Measurements from ENCODE around the gene OLIG3. TPM values are rescaled to one million over a fixed set of nuclear protein-coding genes. Genes with fewer than 3 reads are reported as not detected.

OLIG3 gene
- total RNA-seq, 4 donors from 2014 or later: not detected

GRCh38 chr6:137492289-137493217 lies 1.6 kb downstream of the OLIG3 start:
- in situ Hi-C loops (cut with MboI; ENCODE audit: low pct_ligation_motif_present in 1 of 4, low pct_unique_long_range_greater_than_20kb in 1 of 4, low sequenced_read_pairs in 3 of 4): no loop called here
- Histone ChIP-seq H3K27ac (no peak overlapping the region), H3K4me1 (peaks cover 4 to 58% (median 23%) of the 10 kb centered on the region in 4 donors), H3K36me3 (no peaks in the 10 kb centered on the region), H3K4me3 (peak overlapping the region in 1 of 4 donors; percentile 10), H3K27me3 (peaks cover 100% of the 10 kb centered on the region), H3K9me3 (no peaks in the 10 kb centered on the region)
- intact Hi-C loops (cut with DNase I; ENCODE audit: low total_unique reads): no loop called here
- no peak for TF ChIP-seq CTCF (IDR thresholded peaks at IDR 0.05)
- TF ChIP-seq EP300 (IDR thresholded peaks at IDR 0.05; ENCODE audit: low read depth): no peak
- no peak for TF ChIP-seq POLR2AphosphoS5 (IDR thresholded peaks at IDR 0.05)
- no peak for TF ChIP-seq POLR2A (IDR thresholded peaks at IDR 0.05)
- 16 to 23% methylated on average over 21 to 29 of the region's 29 CpGs for WGBS, 2 donors (ENCODE audit: low coverage in 1 of 2)
- no peak for DNase-seq

DNA sequence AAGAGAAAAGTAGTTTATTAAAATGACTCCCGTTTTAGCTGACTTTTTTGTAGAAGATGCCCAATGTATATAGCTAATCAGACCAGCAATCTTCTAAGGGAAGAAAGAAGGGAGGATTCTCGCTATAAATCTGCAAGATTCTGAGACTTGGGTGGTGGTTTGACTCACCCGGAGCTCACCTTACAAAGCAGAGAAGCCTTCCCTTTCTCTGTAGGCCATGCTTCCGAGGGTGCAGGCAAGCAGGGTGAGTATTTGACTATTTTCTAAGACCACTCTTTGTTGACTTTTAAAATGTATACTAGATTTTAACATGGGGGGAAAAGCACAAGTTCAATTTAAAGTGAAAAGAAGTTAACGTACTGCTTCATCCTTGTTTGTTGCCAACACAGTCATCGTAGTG lies 2.7 kb downstream of the OLIG3 start:
- intact Hi-C loops (cut with DNase I; ENCODE audit: low total_unique reads): no loop called here
- Histone ChIP-seq H3K9me3 (no peaks in the 10 kb centered on the region), H3K27ac (no peak overlapping the region), H3K27me3 (peaks cover 100% of the 10 kb centered on the region), H3K36me3 (no peaks in the 10 kb centered on the region), H3K4me1 (peaks cover 3 to 47% (median 15%) of the 10 kb centered on the region in 4 donors), H3K4me3 (no peak overlapping the region)
- 33 to 47% methylated on average over 6 of the region's 6 CpGs for WGBS, 2 donors (ENCODE audit: low coverage in 1 of 2)
- no peak for TF ChIP-seq POLR2AphosphoS5 (IDR thresholded peaks at IDR 0.05)
- no peak for TF ChIP-seq CTCF (IDR thresholded peaks at IDR 0.05)
- no peak for TF ChIP-seq POLR2A (IDR thresholded peaks at IDR 0.05)
- no peak for TF ChIP-seq EP300 (IDR thresholded peaks at IDR 0.05; ENCODE audit: low read depth)
- no peak for DNase-seq
- in situ Hi-C loops (cut with MboI; ENCODE audit: low pct_ligation_motif_present in 1 of 4, low pct_unique_long_range_greater_than_20kb in 1 of 4, low sequenced_read_pairs in 3 of 4): no loop called here

GRCh38 chr6:137490961-137491360 lies 3.2 kb downstream of the OLIG3 start:
- Histone ChIP-seq H3K36me3 (no peaks in the 10 kb centered on the region), H3K9me3 (no peaks in the 10 kb centered on the region), H3K4me1 (peaks cover 3 to 46% (median 15%) of the 10 kb centered on the region in 4 donors), H3K4me3 (no peak overlapping the region), H3K27ac (no peak overlapping the region), H3K27me3 (peaks cover 100% of the 10 kb centered on the region)
- 88 to 90% methylated on average over 2 to 4 of the region's 4 CpGs for WGBS, 2 donors (ENCODE audit: low coverage in 1 of 2)
- in situ Hi-C loops (cut with MboI; ENCODE audit: low pct_ligation_motif_present in 1 of 4, low pct_unique_long_range_greater_than_20kb in 1 of 4, low sequenced_read_pairs in 3 of 4): no loop called here
- TF ChIP-seq POLR2AphosphoS5 (IDR thresholded peaks at IDR 0.05): no peak
- DNase-seq: no peak
- intact Hi-C loops (cut with DNase I; ENCODE audit: low total_unique reads): no loop called here

DNA sequence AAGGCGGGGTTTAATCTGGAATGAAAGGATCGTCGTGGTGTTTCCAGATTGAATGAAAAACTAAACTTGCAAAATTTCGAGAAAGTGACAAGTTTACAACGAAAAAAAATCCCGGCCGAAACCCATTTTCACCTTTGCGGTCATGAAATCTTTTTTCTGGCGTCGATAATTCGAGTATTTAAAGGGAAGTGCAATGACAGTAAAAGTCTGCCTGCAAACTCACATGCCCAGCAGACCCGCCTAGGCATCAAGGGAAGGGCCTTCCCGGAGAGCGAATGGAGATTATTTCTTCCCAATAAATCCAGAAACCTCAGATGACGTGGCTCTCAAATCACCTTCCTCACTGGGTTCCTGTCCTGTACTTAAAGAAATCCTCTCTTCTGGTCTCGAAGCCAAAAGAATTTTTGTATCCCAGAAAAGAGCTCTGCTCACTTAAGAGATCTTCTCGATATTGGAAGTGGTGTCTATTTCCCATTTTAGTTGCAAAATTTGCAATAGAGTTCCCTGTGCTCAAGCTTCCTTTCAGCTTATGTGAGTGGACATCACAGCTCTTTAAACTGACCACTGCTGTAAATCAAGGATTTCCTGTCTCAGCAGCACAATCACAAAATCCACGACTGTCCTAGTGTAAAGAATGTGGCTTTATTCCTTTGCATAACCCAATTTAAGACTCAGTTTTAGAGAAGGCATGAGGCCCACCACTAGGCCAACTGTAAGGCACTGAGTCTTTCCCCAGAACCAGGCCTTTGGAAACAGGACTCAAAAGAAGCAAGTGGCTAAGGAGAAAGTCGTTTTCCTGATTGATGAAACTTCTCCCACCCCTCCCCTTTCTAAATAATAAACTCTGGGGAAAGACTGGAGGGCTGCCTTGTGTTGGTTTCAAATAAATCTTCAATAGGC lies 3.9 kb downstream of the OLIG3 start:
- TF ChIP-seq POLR2AphosphoS5 (IDR thresholded peaks at IDR 0.05) (no peak), POLR2A (IDR thresholded peaks at IDR 0.05) (no peak), EP300 (IDR thresholded peaks at IDR 0.05; ENCODE audit: low read depth) (no peak)
- Histone ChIP-seq H3K36me3 (no peaks in the 10 kb centered on the region), H3K27me3 (peaks cover 100% of the 10 kb centered on the region), H3K4me1 (peaks cover 0 to 39% (median 15%) of the 10 kb centered on the region in 4 donors), H3K9me3 (no peaks in the 10 kb centered on the region), H3K4me3 (no peak overlapping the region), H3K27ac (no peak overlapping the region)
- intact Hi-C loops (cut with DNase I; ENCODE audit: low total_unique reads): no loop called here
- no peak for DNase-seq
- in situ Hi-C loops (cut with MboI; ENCODE audit: low pct_ligation_motif_present in 1 of 4, low pct_unique_long_range_greater_than_20kb in 1 of 4, low sequenced_read_pairs in 3 of 4): no loop called here
- whole genome bisulfite sequencing, 2 donors (ENCODE audit: low coverage in 1 of 2): 39 to 49% methylated on average over 15 to 19 of the region's 19 CpGs
